Measurements from ENCODE around the gene DIAPH2. TPM values are rescaled to one million over a fixed set of nuclear protein-coding genes. Genes with fewer than 3 reads are reported as not detected.
A peak's percentile ranks its signal among the peaks of the same experiment; 100 is the strongest.

Gene DIAPH2
- total and polyA plus RNA-seq, 2 experiments from 2014 or later: 7.5 to 8.1 TPM

GRCh38 chrX:97399400-97399799 lies 714.8 kb downstream of the DIAPH2 start:
- no peak overlapping the region for H3K9ac ChIP-seq
- in situ Hi-C loops (cut with MboI): no loop called here

GRCh38 chrX:97400492-97400891 lies 715.9 kb downstream of the DIAPH2 start:
- H3K27me3 ChIP-seq (replicated peaks; ENCODE audit: insufficient read depth): no peaks in the 10 kb centered on the region
- no peaks in the 10 kb centered on the region for H3K9me2 ChIP-seq (ENCODE audit: insufficient read depth)
- H3K4me3 ChIP-seq: no peak overlapping the region
- no peak overlapping the region for H3K4me2 ChIP-seq (ENCODE audit: unreplicated experiment)
- no peak for DNase-seq
- H2AFZ ChIP-seq: no peak overlapping the region
- no peaks in the 10 kb centered on the region for H3K36me3 ChIP-seq (ENCODE audit: low read depth)
- H3K79me2 ChIP-seq (ENCODE audit: insufficient read depth): no peaks in the 10 kb centered on the region
- peaks cover 4% of the 10 kb centered on the region for H3K4me1 ChIP-seq (ENCODE audit: insufficient read depth)
- TF ChIP-seq EZH2phosphoT487 (IDR thresholded peaks at IDR 0.05; ENCODE audit: insufficient read depth, low read depth): no peak
- no peak for TF ChIP-seq EZH2 (IDR thresholded peaks at IDR 0.05; ENCODE audit: insufficient read depth, poor library complexity, severe bottlenecking)
- H3F3A ChIP-seq (ENCODE audit: insufficient read depth): no peaks in the 10 kb centered on the region
- no peaks in the 10 kb centered on the region for H3K9me3 ChIP-seq (ENCODE audit: low read depth)
- H4K20me1 ChIP-seq (ENCODE audit: insufficient read depth): no peaks in the 10 kb centered on the region
- H3K9ac ChIP-seq: no peak overlapping the region
- no peak overlapping the region for H3K27ac ChIP-seq
- in situ Hi-C loops (cut with MboI): no loop called here

More at GRCh38 chrX:97399400-97399799, 714.8 kb downstream of the DIAPH2 start:
- H3K4me1 ChIP-seq (ENCODE audit: insufficient read depth): peaks cover 4% of the 10 kb centered on the region
- TF ChIP-seq EZH2phosphoT487 (IDR thresholded peaks at IDR 0.05; ENCODE audit: insufficient read depth, low read depth): no peak
- TF ChIP-seq EZH2 (IDR thresholded peaks at IDR 0.05; ENCODE audit: insufficient read depth, poor library complexity, severe bottlenecking): no peak
- H2AFZ ChIP-seq: no peak overlapping the region
- no peaks in the 10 kb centered on the region for H3K79me2 ChIP-seq (ENCODE audit: insufficient read depth)
- no peak overlapping the region for H3K27ac ChIP-seq
- no peaks in the 10 kb centered on the region for H4K20me1 ChIP-seq (ENCODE audit: insufficient read depth)
- no peaks in the 10 kb centered on the region for H3K9me3 ChIP-seq (ENCODE audit: low read depth)
- no peaks in the 10 kb centered on the region for H3K9me2 ChIP-seq (ENCODE audit: insufficient read depth)
- 60 to 65% methylated on average over 2 of the region's 2 CpGs for WGBS, 2 experiments (ENCODE audit: low coverage in 1 of 2, low lambda C conversion rate in 2 of 2, missing lambda C conversion rate in 2 of 2)
- H3K4me2 ChIP-seq (ENCODE audit: unreplicated experiment): peak overlapping the region; percentile 25
- H3K36me3 ChIP-seq (ENCODE audit: low read depth): no peaks in the 10 kb centered on the region
- H3F3A ChIP-seq (ENCODE audit: insufficient read depth): no peaks in the 10 kb centered on the region
- no peak overlapping the region for H3K4me3 ChIP-seq
- H3K27me3 ChIP-seq (replicated peaks; ENCODE audit: insufficient read depth): no peaks in the 10 kb centered on the region
- peak; percentile 49 for DNase-seq

GRCh38 chrX:97401154-97401553 lies 716.5 kb downstream of the DIAPH2 start:
- in situ Hi-C loops (cut with MboI): no loop called here
- WGBS, 2 experiments (ENCODE audit: low coverage in 1 of 2, low lambda C conversion rate in 2 of 2, missing lambda C conversion rate in 2 of 2): 0 to 50% methylated on average over 1 to 2 of the region's 2 CpGs

GRCh38 chrX:97401586-97402136 lies 717.0 kb downstream of the DIAPH2 start:
- in situ Hi-C loops (cut with MboI): no loop called here
- Histone ChIP-seq H3K4me2 (ENCODE audit: unreplicated experiment) (no peak overlapping the region), H3F3A (ENCODE audit: insufficient read depth) (no peaks in the 10 kb centered on the region), H3K9me3 (ENCODE audit: low read depth) (no peaks in the 10 kb centered on the region), H3K9ac (no peak overlapping the region), H3K36me3 (ENCODE audit: low read depth) (no peaks in the 10 kb centered on the region), H3K4me3 (no peak overlapping the region), H2AFZ (no peak overlapping the region), H3K79me2 (ENCODE audit: insufficient read depth) (no peaks in the 10 kb centered on the region), H3K27me3 (replicated peaks; ENCODE audit: insufficient read depth) (no peaks in the 10 kb centered on the region), H3K4me1 (ENCODE audit: insufficient read depth) (peaks cover 4% of the 10 kb centered on the region), H3K9me2 (ENCODE audit: insufficient read depth) (no peaks in the 10 kb centered on the region), H4K20me1 (ENCODE audit: insufficient read depth) (no peaks in the 10 kb centered on the region), H3K27ac (no peak overlapping the region)
- no peak for TF ChIP-seq EZH2phosphoT487 (IDR thresholded peaks at IDR 0.05; ENCODE audit: insufficient read depth, low read depth)
- no peak for TF ChIP-seq EZH2 (IDR thresholded peaks at IDR 0.05; ENCODE audit: insufficient read depth, poor library complexity, severe bottlenecking)
- DNase-seq: peak; percentile 17

More at GRCh38 chrX:97401154-97401553, 716.5 kb downstream of the DIAPH2 start:
- no peaks in the 10 kb centered on the region for H3K9me3 ChIP-seq (ENCODE audit: low read depth)
- no peaks in the 10 kb centered on the region for H3K27me3 ChIP-seq (replicated peaks; ENCODE audit: insufficient read depth)
- TF ChIP-seq EZH2 (IDR thresholded peaks at IDR 0.05; ENCODE audit: insufficient read depth, poor library complexity, severe bottlenecking): no peak
- no peak for TF ChIP-seq EZH2phosphoT487 (IDR thresholded peaks at IDR 0.05; ENCODE audit: insufficient read depth, low read depth)
- H3K4me3 ChIP-seq: no peak overlapping the region
- H3K9ac ChIP-seq: no peak overlapping the region
- no peaks in the 10 kb centered on the region for H4K20me1 ChIP-seq (ENCODE audit: insufficient read depth)
- no peaks in the 10 kb centered on the region for H3K9me2 ChIP-seq (ENCODE audit: insufficient read depth)
- H3K4me1 ChIP-seq (ENCODE audit: insufficient read depth): peaks cover 4% of the 10 kb centered on the region
- H3K4me2 ChIP-seq (ENCODE audit: unreplicated experiment): no peak overlapping the region
- no peak overlapping the region for H2AFZ ChIP-seq
- no peaks in the 10 kb centered on the region for H3K36me3 ChIP-seq (ENCODE audit: low read depth)
- no peaks in the 10 kb centered on the region for H3K79me2 ChIP-seq (ENCODE audit: insufficient read depth)
- H3K27ac ChIP-seq: no peak overlapping the region
- DNase-seq: no peak
- no peaks in the 10 kb centered on the region for H3F3A ChIP-seq (ENCODE audit: insufficient read depth)

GRCh38 chrX:97402333-97402732 lies 717.7 kb downstream of the DIAPH2 start:
- Histone ChIP-seq H3K9me3 (ENCODE audit: low read depth) (no peaks in the 10 kb centered on the region), H3K36me3 (ENCODE audit: low read depth) (no peaks in the 10 kb centered on the region), H3K27me3 (replicated peaks; ENCODE audit: insufficient read depth) (no peaks in the 10 kb centered on the region), H3K9me2 (ENCODE audit: insufficient read depth) (no peaks in the 10 kb centered on the region), H3K79me2 (ENCODE audit: insufficient read depth) (no peaks in the 10 kb centered on the region), H3K27ac (no peak overlapping the region), H3K4me1 (ENCODE audit: insufficient read depth) (peaks cover 4% of the 10 kb centered on the region), H3K4me2 (ENCODE audit: unreplicated experiment) (no peak overlapping the region), H2AFZ (no peak overlapping the region), H4K20me1 (ENCODE audit: insufficient read depth) (no peaks in the 10 kb centered on the region), H3K4me3 (no peak overlapping the region), H3F3A (ENCODE audit: insufficient read depth) (no peaks in the 10 kb centered on the region), H3K9ac (no peak overlapping the region)
- no peak for TF ChIP-seq EZH2 (IDR thresholded peaks at IDR 0.05; ENCODE audit: insufficient read depth, poor library complexity, severe bottlenecking)
- no peak for TF ChIP-seq EZH2phosphoT487 (IDR thresholded peaks at IDR 0.05; ENCODE audit: insufficient read depth, low read depth)
- no peak for DNase-seq
- in situ Hi-C loops (cut with MboI): no loop called here

All from GM23248 (cell line).